ENCODE data around the gene ARPC4. TPM values are rescaled to one million over a fixed set of nuclear protein-coding genes. Genes with fewer than 3 reads are reported as not detected.
A peak's percentile ranks its signal among the peaks of the same experiment; 100 is the strongest.

The ARPC4 gene
- total RNA-seq, 4 donors from 2014 or later: 129 to 191 (median 164) TPM

DNA sequence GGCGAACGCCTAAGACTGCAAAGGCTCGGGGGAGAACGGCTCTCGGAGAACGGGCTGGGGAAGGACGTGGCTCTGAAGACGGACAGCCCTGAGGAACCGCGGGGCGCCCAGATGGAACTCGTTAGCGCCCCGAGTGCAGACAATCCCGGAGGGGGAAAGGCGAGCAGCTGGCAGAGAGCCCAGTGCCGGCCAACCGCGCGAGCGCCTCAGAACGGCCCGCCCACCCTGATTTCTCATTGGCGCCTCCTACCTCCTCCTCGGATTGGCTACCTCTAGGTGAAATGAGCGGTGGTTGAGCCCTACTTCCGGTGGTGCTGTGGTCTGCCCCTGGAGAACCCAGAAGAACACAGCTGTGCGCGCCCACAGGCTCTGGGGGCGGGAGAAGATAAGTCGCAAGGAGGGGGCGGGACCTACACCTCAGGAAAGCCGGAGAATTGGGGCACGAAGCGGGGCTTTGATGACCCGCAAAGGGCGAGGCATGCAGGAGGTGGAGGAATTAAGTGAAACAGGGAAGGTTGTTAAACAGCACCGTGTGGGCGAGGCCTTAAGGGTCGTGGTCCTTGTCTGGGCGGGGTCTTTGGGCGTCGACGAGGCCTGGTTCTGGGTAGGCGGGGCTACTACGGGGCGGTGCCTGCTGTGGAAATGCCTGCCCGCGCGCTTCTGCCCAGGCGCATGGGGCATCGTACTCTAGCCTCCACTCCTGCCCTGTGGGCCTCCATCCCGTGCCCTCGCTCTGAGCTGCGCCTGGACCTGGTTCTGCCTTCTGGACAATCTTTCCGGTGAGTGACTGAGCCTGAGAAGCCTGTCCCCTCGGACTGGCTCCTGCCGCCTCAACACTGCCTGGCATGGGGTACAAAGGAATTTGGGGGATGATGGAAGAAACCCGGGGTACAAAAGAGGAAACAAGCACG is 43.0 kb upstream of the ARPC4 start, which contains the start of gene OGG1:
TSS of gene OGG1 (plus strand) at position 308 of the 911 bp plus-strand sequence. CDS start at position 643, 335 bp downstream.
- peak within 1 kb of the TSS; percentile 58 to 76 (median 69) for H3K4me3 ChIP-seq
- peaks cover 22 to 74% (median 57%) of the 10 kb centered on the region in 4 donors for H3K36me3 ChIP-seq
- peak; percentile 99 for DNase-seq (ENCODE audit: extremely low spot score)
- WGBS: 0% methylated on average over 43 of the region's 60 CpGs
- no peaks in the 10 kb centered on the region for H3K27me3 ChIP-seq
- no peaks in the 10 kb centered on the region for H3K9me3 ChIP-seq
- TF ChIP-seq EP300 (IDR thresholded peaks at IDR 0.05): no peak
- peak; percentile 88 to 89 for TF ChIP-seq POLR2AphosphoS5 (IDR thresholded peaks at IDR 0.05)
- TF ChIP-seq, protein P1, sequence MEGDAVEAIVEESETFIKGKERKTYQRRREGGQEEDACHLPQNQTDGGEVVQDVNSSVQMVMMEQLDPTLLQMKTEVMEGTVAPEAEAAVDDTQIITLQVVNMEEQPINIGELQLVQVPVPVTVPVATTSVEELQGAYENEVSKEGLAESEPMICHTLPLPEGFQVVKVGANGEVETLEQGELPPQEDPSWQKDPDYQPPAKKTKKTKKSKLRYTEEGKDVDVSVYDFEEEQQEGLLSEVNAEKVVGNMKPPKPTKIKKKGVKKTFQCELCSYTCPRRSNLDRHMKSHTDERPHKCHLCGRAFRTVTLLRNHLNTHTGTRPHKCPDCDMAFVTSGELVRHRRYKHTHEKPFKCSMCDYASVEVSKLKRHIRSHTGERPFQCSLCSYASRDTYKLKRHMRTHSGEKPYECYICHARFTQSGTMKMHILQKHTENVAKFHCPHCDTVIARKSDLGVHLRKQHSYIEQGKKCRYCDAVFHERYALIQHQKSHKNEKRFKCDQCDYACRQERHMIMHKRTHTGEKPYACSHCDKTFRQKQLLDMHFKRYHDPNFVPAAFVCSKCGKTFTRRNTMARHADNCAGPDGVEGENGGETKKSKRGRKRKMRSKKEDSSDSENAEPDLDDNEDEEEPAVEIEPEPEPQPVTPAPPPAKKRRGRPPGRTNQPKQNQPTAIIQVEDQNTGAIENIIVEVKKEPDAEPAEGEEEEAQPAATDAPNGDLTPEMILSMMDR (IDR thresholded peaks at IDR 0.05): no peak
- no peak for TF ChIP-seq POLR2A (IDR thresholded peaks at IDR 0.05; ENCODE audit: low read depth)
- peaks cover 21 to 47% (median 38%) of the 10 kb centered on the region in 4 donors for H3K4me1 ChIP-seq
- intact Hi-C loops (cut with DNase I): loop anchor here (2.0 to 5.0 kb wide), 2 partner anchors 17 to 42 kb away; partner anchors contain the start of genes ARPC4 and TADA3
- H3K27ac ChIP-seq (replicated peaks in 1 of 4): peak within 1 kb of the TSS; percentile 83 to 92 (median 90)

- peak overlapping the region; percentile 83 to 92 (median 90) for H3K27ac ChIP-seq (replicated peaks in 1 of 4)
- peak overlapping the region; percentile 58 to 76 (median 69) for H3K4me3 ChIP-seq
- peaks cover 25 to 50% (median 41%) of the 10 kb centered on the region in 4 donors for H3K4me1 ChIP-seq
- peaks cover 18 to 74% (median 54%) of the 10 kb centered on the region in 4 donors for H3K36me3 ChIP-seq
- WGBS: 26% methylated on average over 14 of the region's 17 CpGs
- intact Hi-C loops (cut with DNase I): loop anchor here (5.0 kb wide), 1 partner anchor 42 kb away; the partner anchor contains the start of genes ARPC4 and TADA3
- no peak for TF ChIP-seq POLR2AphosphoS5 (IDR thresholded peaks at IDR 0.05)
- TF ChIP-seq EP300 (IDR thresholded peaks at IDR 0.05): no peak
- no peak for TF ChIP-seq POLR2A (IDR thresholded peaks at IDR 0.05; ENCODE audit: low read depth)
- TF ChIP-seq, protein P1 (IDR thresholded peaks at IDR 0.05): no peak
- H3K27me3 ChIP-seq: no peaks in the 10 kb centered on the region
- no peak for DNase-seq (ENCODE audit: extremely low spot score)
- H3K9me3 ChIP-seq: no peaks in the 10 kb centered on the region
Measured at GRCh38 chr3:9750556-9751411, 42.1 kb upstream of the ARPC4 start.

DNA sequence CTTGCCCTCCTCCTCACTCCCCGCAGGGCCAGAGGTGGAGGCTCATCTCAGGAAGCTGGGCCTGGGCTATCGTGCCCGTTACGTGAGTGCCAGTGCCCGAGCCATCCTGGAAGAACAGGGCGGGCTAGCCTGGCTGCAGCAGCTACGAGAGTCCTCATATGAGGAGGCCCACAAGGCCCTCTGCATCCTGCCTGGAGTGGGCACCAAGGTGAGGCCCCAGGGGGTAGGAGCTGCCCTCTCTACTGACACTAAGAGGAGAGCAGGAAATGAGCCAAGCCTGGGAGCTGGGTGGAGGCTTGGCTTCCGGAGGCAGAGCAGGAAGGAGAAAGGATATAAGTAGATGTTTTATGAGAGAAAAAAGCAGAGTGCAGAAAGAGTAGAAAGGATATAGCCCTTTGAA is 38.2 kb upstream of the ARPC4 start:
- Histone ChIP-seq H3K4me1 (peaks cover 19 to 36% (median 30%) of the 10 kb centered on the region in 4 donors), H3K27ac (replicated peaks in 1 of 4) (peak overlapping the region; percentile 22 to 51 (median 27)), H3K36me3 (peaks cover 36 to 83% (median 70%) of the 10 kb centered on the region in 4 donors), H3K9me3 (no peaks in the 10 kb centered on the region), H3K27me3 (no peaks in the 10 kb centered on the region), H3K4me3 (no peak overlapping the region)
- DNase-seq (ENCODE audit: extremely low spot score): no peak
- TF ChIP-seq POLR2A (IDR thresholded peaks at IDR 0.05; ENCODE audit: low read depth): no peak
- TF ChIP-seq, protein P1 (IDR thresholded peaks at IDR 0.05): no peak
- no peak for TF ChIP-seq POLR2AphosphoS5 (IDR thresholded peaks at IDR 0.05)
- TF ChIP-seq EP300 (IDR thresholded peaks at IDR 0.05): no peak
- intact Hi-C loops (cut with DNase I): loop anchor here (5.0 kb wide), 1 partner anchor 38 kb away; the partner anchor contains the start of genes ARPC4 and TADA3
- WGBS: 79% methylated on average over 7 of the region's 8 CpGs

GRCh38 chr3:9757427-9757826 is 35.5 kb upstream of the ARPC4 start:
- 86% methylated on average over 12 of the region's 13 CpGs for WGBS
- H3K36me3 ChIP-seq: peaks cover 54 to 99% (median 87%) of the 10 kb centered on the region in 4 donors

More at GRCh38 chr3:9757427-9757826, 35.5 kb upstream of the ARPC4 start:
- intact Hi-C loops (cut with DNase I): no loop called here
- TF ChIP-seq POLR2AphosphoS5 (IDR thresholded peaks at IDR 0.05): no peak
- TF ChIP-seq, protein P1 (IDR thresholded peaks at IDR 0.05): no peak
- TF ChIP-seq EP300 (IDR thresholded peaks at IDR 0.05): no peak
- no peak for TF ChIP-seq POLR2A (IDR thresholded peaks at IDR 0.05; ENCODE audit: low read depth)
- Histone ChIP-seq H3K27me3 (no peaks in the 10 kb centered on the region), H3K9me3 (no peaks in the 10 kb centered on the region), H3K4me3 (no peak overlapping the region), H3K27ac (replicated peaks in 1 of 4) (no peak overlapping the region), H3K4me1 (peaks cover 8 to 17% (median 11%) of the 10 kb centered on the region in 4 donors)
- no peak for DNase-seq (ENCODE audit: extremely low spot score)

All from esophagus muscularis mucosa (tissue), 4 donors.